Right ventricle myocardium inferior (tissue), 1 donor: ENCODE results near the gene PPP1R7. TPM values are rescaled to one million over a fixed set of nuclear protein-coding genes. Genes with fewer than 3 reads are reported as not detected.

Experiments used
- ATAC-seq: fragments of 200-7000 bp; cut with Tn5 transposase; one replicate; pipeline ENCODE4 v1.9.1; 2020; ENCODE audit warnings: mild to moderate bottlenecking, moderate library complexity
- DNase-seq: peaks from one replicate; pipeline ENCODE4 v3.0.0; 2021; ENCODE audit errors: missing footprints
- intact Hi-C: fragments of 100-400 bp; cut with DNase I; formaldehyde crosslinking; loops from one replicate; pipeline ENCODE4 v1.11.0; 2022
- total RNA-seq: library from RNA; stranded (reverse); fragmentation: NEBNext Ultra II Directional; extraction: Animal tissue kit (Norgen Biotek cat#: 25700); gene quantifications from one replicate; pipeline ENCODE4 v1.2.1, GENCODE V29; 2021
- donor health status: DM: no; HTN: yes; CAD: no; lungs with severe emphysema.

PPP1R7 gene
- total RNA-seq, 1 donor from 2014 or later, result 66.6 TPM

DNA sequence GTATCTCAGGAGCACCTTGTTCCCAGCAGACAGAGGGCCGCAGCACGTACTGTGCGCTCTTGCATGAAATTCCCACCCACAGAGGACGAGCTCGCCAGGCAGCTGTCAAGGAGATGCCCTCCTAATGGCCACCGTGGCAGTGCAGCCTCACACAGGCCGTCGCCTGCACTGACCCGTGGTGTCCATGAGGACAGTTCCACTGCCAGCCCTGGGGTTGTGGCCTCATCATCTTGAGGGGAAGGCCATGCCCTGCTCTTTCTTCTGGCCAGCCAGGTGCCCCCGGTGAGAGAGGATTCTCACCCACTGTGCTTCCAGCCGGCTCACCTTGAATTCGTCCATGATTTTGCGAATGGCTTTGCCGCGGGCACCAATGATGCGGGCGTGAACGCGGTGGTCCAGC is 80.2 kb downstream of the PPP1R7 start:
- DNase-seq (peak; percentile 51), ATAC-seq (no peak)
- intact Hi-C loops, result no loop called here

DNA sequence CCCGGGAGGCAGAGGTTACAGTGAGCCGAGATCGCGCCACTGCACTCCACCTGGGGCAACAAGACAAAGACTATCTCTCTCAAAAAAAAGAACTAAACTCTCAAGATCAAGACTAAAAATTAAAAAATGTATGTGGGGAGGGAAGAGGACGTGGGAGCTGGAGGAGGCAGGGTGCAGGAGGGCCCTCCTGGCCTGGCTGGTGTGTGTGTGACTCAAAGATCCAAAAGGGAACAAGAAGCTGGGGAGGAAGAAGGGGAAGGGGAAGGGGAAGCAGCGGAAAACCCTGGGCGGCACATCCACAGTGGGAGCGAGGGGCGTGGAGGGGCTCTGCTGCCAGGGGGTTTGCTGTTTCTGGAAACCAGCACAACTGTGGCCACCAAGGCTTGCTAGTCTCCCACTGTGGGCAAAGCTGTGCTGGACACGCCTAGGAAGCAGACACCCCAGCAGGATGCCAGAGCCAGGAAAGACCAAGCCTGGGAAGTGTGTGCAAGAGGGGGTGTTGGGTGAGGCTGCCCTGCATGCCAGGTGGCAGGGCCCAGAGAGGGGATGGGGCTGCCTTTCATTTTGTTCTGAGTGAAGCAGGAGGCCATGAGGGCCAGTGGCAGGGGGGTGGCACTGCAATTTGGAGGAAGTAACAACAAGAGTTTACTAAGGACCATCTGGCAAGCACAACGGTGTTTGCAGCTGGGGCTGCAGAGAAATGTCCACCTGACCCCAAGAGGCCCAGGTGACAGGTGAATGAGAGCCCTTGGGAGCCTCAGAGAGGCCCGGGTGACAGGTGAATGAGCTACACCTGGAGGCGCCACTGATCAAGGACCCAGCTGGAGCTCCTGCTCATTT is 82.7 kb downstream of the PPP1R7 start:
- intact Hi-C loops, result no loop called here
- ATAC-seq, result no peak
- peak; percentile 42 for DNase-seq

Other genes with a start within 250 kb of the PPP1R7 start
- gene CROCC2, start 244.1 kb upstream of the PPP1R7 start, total RNA-seq, result not detected
- 6.7 TPM for gene SNED1, start 151.8 kb upstream of the PPP1R7 start, total RNA-seq
- gene MTERF4, start 48.2 kb upstream of the PPP1R7 start, total RNA-seq, result 23.0 TPM
- gene PASK, start 995 bp upstream of the PPP1R7 start, total RNA-seq, result 1.4 TPM
- 0.81 TPM for gene ANO7, start 38.2 kb downstream of the PPP1R7 start, total RNA-seq
- 393 TPM for gene HDLBP, start 165.2 kb downstream of the PPP1R7 start, total RNA-seq
- gene SEPTIN2, start 165.5 kb downstream of the PPP1R7 start, total RNA-seq, result 150 TPM
- 15.0 TPM for gene FARP2, start 205.8 kb downstream of the PPP1R7 start, total RNA-seq